HFF-Myc (cell line): ENCODE data around the gene ACAD10.
"Not testable (repeated sequence)": the region's sequence is repeated elsewhere in the genome, so short reads cannot be mapped to it uniquely, and the experiment has no call there.

Experiments used
- DNase-seq: peaks from one replicate; pipeline ENCODE4 v3.0.0-alpha.2; 2011; ENCODE audit warnings: low read depth; ENCODE audit errors: extremely low read depth
- H3K4me3 ChIP-seq: replicated peaks from 2 replicates; pipeline ENCODE4 v1.5.1; 2011; ENCODE audit warnings: low read depth, mild to moderate bottlenecking, control low read depth, low read length
- CTCF ChIP-seq: IDR thresholded peaks from 2 replicates; pipeline ENCODE4 v1.5.1; 2012; ENCODE audit warnings: mild to moderate bottlenecking, low read depth, low read length, control low read depth; ENCODE audit errors: missing control alignments

Gene ACAD10

GRCh38 chr12:111645433-111645832 is 40.4 kb upstream of the ACAD10 start:
- no peak for TF ChIP-seq CTCF
- no peak overlapping the region for H3K4me3 ChIP-seq
- DNase-seq, result no peak

GRCh38 chr12:111650912-111651311 is 34.9 kb upstream of the ACAD10 start:
- no peak for TF ChIP-seq CTCF
- no peak for DNase-seq
- H3K4me3 ChIP-seq, result no peak overlapping the region

GRCh38 chr12:111652530-111652929 is 33.3 kb upstream of the ACAD10 start:
- DNase-seq, H3K4me3 ChIP-seq: not testable (repeated sequence)

GRCh38 chr12:111653596-111653995 is 32.3 kb upstream of the ACAD10 start:
- TF ChIP-seq CTCF, result no peak
- H3K4me3 ChIP-seq, result no peak overlapping the region
- DNase-seq, result no peak

- no peak for TF ChIP-seq CTCF
- no peak overlapping the region for H3K4me3 ChIP-seq
- no peak for DNase-seq
Measured at GRCh38 chr12:111655356-111655755, 30.5 kb upstream of the ACAD10 start.

GRCh38 chr12:111656016-111656415 is 29.8 kb upstream of the ACAD10 start:
- no peak overlapping the region for H3K4me3 ChIP-seq

GRCh38 chr12:111664499-111664898 is 21.4 kb upstream of the ACAD10 start:
- DNase-seq, result no peak
- no peak overlapping the region for H3K4me3 ChIP-seq

More at GRCh38 chr12:111656016-111656415, 29.8 kb upstream of the ACAD10 start:
- no peak for DNase-seq
- no peak for TF ChIP-seq CTCF

More at GRCh38 chr12:111664499-111664898, 21.4 kb upstream of the ACAD10 start:
- no peak for TF ChIP-seq CTCF
